Neural cell (in vitro differentiated cells): Measurements from ENCODE around the gene FBXO11. TPM values are rescaled to one million over a fixed set of nuclear protein-coding genes. Genes with fewer than 3 reads are reported as not detected.

Experiments
- H2AFZ ChIP-seq: fragments of 200-600, 300-800 bp; sonication (generic), shearing (Covaris generic); 2 replicates; pipeline ENCODE4 v1.6.0; 2014; ENCODE audit warnings: low read depth, mild to moderate bottlenecking, antibody characterized with exemption, low read length, moderate library complexity
- H3F3A ChIP-seq: fragments of 200-600 bp; shearing (Covaris generic); 2 replicates; pipeline ENCODE4 v1.6.1; 2016; ENCODE audit warnings: mild to moderate bottlenecking, moderate library complexity, mixed read lengths, antibody characterized with exemption, low read length; ENCODE audit not compliant: insufficient read depth, poor library complexity, severe bottlenecking
- H3K27ac ChIP-seq: fragments of 200-600, 300-800 bp; sonication (generic), shearing (Covaris generic); 2 replicates; pipeline ENCODE4 v1.5.1; 2014; ENCODE audit warnings: mild to moderate bottlenecking, low read length, moderate library complexity
- H3K27me3 ChIP-seq: fragments of 300-800, 200-600 bp; sonication (generic), shearing (Covaris generic); 2 replicates; pipeline ENCODE4 v1.6.0; 2014; ENCODE audit warnings: mild to moderate bottlenecking, low read depth, low read length, moderate library complexity; ENCODE audit not compliant: insufficient read depth
- H3K36me3 ChIP-seq: fragments of 300-800, 200-600 bp; sonication (generic), shearing (Covaris generic); 2 replicates; pipeline ENCODE4 v1.5.1; 2014; ENCODE audit warnings: mild to moderate bottlenecking, antibody characterized with exemption, low read length, moderate library complexity; ENCODE audit not compliant: insufficient read depth
- H3K4me2 ChIP-seq: fragments of 300-800, 200-600 bp; sonication (generic), shearing (Covaris generic); 2 replicates; pipeline ENCODE4 v1.6.0; 2014; ENCODE audit warnings: mild to moderate bottlenecking, low read length
- H3K4me3 ChIP-seq: fragments of 300-800, 200-600 bp; sonication (generic), shearing (Covaris generic); 2 replicates; pipeline ENCODE4 v1.5.1; 2014; ENCODE audit warnings: mild to moderate bottlenecking, low read length, moderate library complexity
- H3K79me2 ChIP-seq: fragments of 200-600 bp; shearing (Covaris generic); replicated peaks from 2 replicates; pipeline ENCODE4 v1.6.0; 2014; ENCODE audit warnings: mild to moderate bottlenecking, low read length, moderate library complexity; ENCODE audit not compliant: insufficient read depth
- H3K9ac ChIP-seq: fragments of 300-800, 200-600 bp; sonication (generic), shearing (Covaris generic); 2 replicates; pipeline ENCODE4 v1.6.1; 2016; ENCODE audit warnings: mild to moderate bottlenecking, low read length, mixed read lengths
- H3K9me2 ChIP-seq: fragments of 200-600 bp; shearing (Covaris generic); 2 replicates; pipeline ENCODE4 v1.6.1; 2016; ENCODE audit warnings: mild to moderate bottlenecking, low read length, mixed read lengths; ENCODE audit not compliant: insufficient read depth
- H3K9me3 ChIP-seq: fragments of 200-600, 300-800 bp; sonication (generic), shearing (Covaris generic); 2 replicates; pipeline ENCODE4 v1.6.1; 2016; ENCODE audit warnings: mild to moderate bottlenecking, mixed run types, low read length, moderate library complexity, mixed read lengths
- H4K20me1 ChIP-seq: fragments of 200-600 bp; shearing (Covaris generic); 2 replicates; pipeline ENCODE4 v1.6.1; 2016; ENCODE audit warnings: mild to moderate bottlenecking, mixed run types; ENCODE audit not compliant: insufficient read depth
- CTCF ChIP-seq: fragments of 450-650 bp; IDR thresholded peaks from 2 replicates; pipeline ENCODE4 v1.5.1; 2014; ENCODE audit warnings: antibody characterized with exemption, mild to moderate bottlenecking, moderate library complexity; ENCODE audit not compliant: poor library complexity, severe bottlenecking
- EP300 ChIP-seq: fragments of 450-650 bp; conservative IDR thresholded peaks from 2 replicates; pipeline ENCODE4 v1.6.1; 2014; ENCODE audit warnings: antibody characterized with exemption, mild to moderate bottlenecking, moderate library complexity; ENCODE audit not compliant: poor library complexity, severe bottlenecking
- EZH2 ChIP-seq: fragments of 200-600, 300-800 bp; shearing (Covaris generic), sonication (generic); IDR thresholded peaks from 2 replicates; pipeline ENCODE4 v1.6.1; 2014; ENCODE audit warnings: antibody characterized with exemption, low read length, borderline replicate concordance, mild to moderate bottlenecking; ENCODE audit not compliant: insufficient read depth, poor library complexity, severe bottlenecking
- MXI1 ChIP-seq: fragments of 450-650 bp; conservative IDR thresholded peaks from 2 replicates; pipeline ENCODE4 v1.6.1; 2014; ENCODE audit warnings: antibody characterized with exemption, mild to moderate bottlenecking; ENCODE audit not compliant: poor library complexity, severe bottlenecking
- POLR2AphosphoS5 ChIP-seq: IDR thresholded peaks from 2 replicates; pipeline ENCODE4 v1.6.1; 2012
- RAD21 ChIP-seq: fragments of 450-650 bp; conservative IDR thresholded peaks from 2 replicates; pipeline ENCODE4 v1.6.1; 2014; ENCODE audit warnings: antibody characterized with exemption, mild to moderate bottlenecking, moderate library complexity
- SMC3 ChIP-seq: fragments of 450-650 bp; conservative IDR thresholded peaks from 2 replicates; pipeline ENCODE4 v1.6.1; 2014; ENCODE audit warnings: antibody characterized with exemption, mild to moderate bottlenecking, moderate library complexity; ENCODE audit not compliant: poor library complexity
- TAF1 ChIP-seq: IDR thresholded peaks from 2 replicates; pipeline ENCODE4 v1.6.1; 2012; ENCODE audit warnings: low read depth
- polyA plus RNA-seq: library from polyadenylated mRNA; depleted of rRNA; stranded (reverse); fragments of >200 nt; gene quantifications from 2 replicates; pipeline ENCODE4 v1.2.3, GENCODE V29; 2014
- TF ChIP-seq, protein P1 (sequence below): IDR thresholded peaks from 2 replicates; pipeline ENCODE4 v1.6.1; 2012; ENCODE audit warnings: borderline replicate concordance

FBXO11 gene
- polyA plus RNA-seq, 1 donor from 2014 or later = 132 TPM

GRCh38 chr2:47778698-47779425, 127.4 kb downstream of the FBXO11 start:
- Histone ChIP-seq H3K9me2 (no peaks in the 10 kb centered on the region), H2AFZ (no peak overlapping the region), H3K27ac (no peak overlapping the region), H3K9me3 (no peaks in the 10 kb centered on the region), H3K36me3 (no peaks in the 10 kb centered on the region), H3K79me2 (no peaks in the 10 kb centered on the region), H4K20me1 (no peaks in the 10 kb centered on the region), H3K9ac (no peak overlapping the region), H3K27me3 (no peaks in the 10 kb centered on the region), H3K4me2 (no peak overlapping the region), H3K4me3 (no peak overlapping the region), H3F3A (no peaks in the 10 kb centered on the region)
- TF ChIP-seq, protein P1, sequence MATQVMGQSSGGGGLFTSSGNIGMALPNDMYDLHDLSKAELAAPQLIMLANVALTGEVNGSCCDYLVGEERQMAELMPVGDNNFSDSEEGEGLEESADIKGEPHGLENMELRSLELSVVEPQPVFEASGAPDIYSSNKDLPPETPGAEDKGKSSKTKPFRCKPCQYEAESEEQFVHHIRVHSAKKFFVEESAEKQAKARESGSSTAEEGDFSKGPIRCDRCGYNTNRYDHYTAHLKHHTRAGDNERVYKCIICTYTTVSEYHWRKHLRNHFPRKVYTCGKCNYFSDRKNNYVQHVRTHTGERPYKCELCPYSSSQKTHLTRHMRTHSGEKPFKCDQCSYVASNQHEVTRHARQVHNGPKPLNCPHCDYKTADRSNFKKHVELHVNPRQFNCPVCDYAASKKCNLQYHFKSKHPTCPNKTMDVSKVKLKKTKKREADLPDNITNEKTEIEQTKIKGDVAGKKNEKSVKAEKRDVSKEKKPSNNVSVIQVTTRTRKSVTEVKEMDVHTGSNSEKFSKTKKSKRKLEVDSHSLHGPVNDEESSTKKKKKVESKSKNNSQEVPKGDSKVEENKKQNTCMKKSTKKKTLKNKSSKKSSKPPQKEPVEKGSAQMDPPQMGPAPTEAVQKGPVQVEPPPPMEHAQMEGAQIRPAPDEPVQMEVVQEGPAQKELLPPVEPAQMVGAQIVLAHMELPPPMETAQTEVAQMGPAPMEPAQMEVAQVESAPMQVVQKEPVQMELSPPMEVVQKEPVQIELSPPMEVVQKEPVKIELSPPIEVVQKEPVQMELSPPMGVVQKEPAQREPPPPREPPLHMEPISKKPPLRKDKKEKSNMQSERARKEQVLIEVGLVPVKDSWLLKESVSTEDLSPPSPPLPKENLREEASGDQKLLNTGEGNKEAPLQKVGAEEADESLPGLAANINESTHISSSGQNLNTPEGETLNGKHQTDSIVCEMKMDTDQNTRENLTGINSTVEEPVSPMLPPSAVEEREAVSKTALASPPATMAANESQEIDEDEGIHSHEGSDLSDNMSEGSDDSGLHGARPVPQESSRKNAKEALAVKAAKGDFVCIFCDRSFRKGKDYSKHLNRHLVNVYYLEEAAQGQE = no peak
- TF ChIP-seq EZH2 = no peak
- no peak for TF ChIP-seq TAF1
- no peak for TF ChIP-seq SMC3
- no peak for TF ChIP-seq POLR2AphosphoS5
- TF ChIP-seq RAD21 = no peak
- TF ChIP-seq CTCF = no peak
- TF ChIP-seq EP300 = no peak
- TF ChIP-seq MXI1 = no peak

- H3K36me3 ChIP-seq = no peaks in the 10 kb centered on the region
- no peaks in the 10 kb centered on the region for H3F3A ChIP-seq
- H3K9me2 ChIP-seq = no peaks in the 10 kb centered on the region
- H3K9ac ChIP-seq = no peak overlapping the region
- no peaks in the 10 kb centered on the region for H3K9me3 ChIP-seq
- no peaks in the 10 kb centered on the region for H3K27me3 ChIP-seq
- no peak for TF ChIP-seq CTCF
- TF ChIP-seq TAF1 = no peak
- no peak for TF ChIP-seq POLR2AphosphoS5
- no peak for TF ChIP-seq EP300
- no peak for TF ChIP-seq MXI1
- TF ChIP-seq RAD21 = no peak
- no peak for TF ChIP-seq SMC3
- no peak for TF ChIP-seq EZH2
- TF ChIP-seq, protein P1 = no peak
- H3K27ac ChIP-seq = no peak overlapping the region
- H3K79me2 ChIP-seq = no peaks in the 10 kb centered on the region
- H4K20me1 ChIP-seq = no peaks in the 10 kb centered on the region
- H3K4me3 ChIP-seq = no peak overlapping the region
- no peak overlapping the region for H2AFZ ChIP-seq
- H3K4me2 ChIP-seq = no peak overlapping the region
These were observed 128.9 kb downstream of the FBXO11 start for GRCh38 chr2:47777277-47777937.
